GM12878 (cell line): ENCODE results near the gene CHKA.

ENCODE experiments used
- CTCF ChIP-seq, 3 experiments: IDR thresholded peaks in 2 of 3; conservative IDR thresholded peaks in 1 of 3; 2 replicates each; pipeline ENCODE4 v1.5.1; 2011; ENCODE audit warnings: low read depth in 3 of 3, low read length in 3 of 3, mild to moderate bottlenecking in 3 of 3, control low read depth in 2 of 3, moderate library complexity in 2 of 3, inconsistent platforms in 1 of 3, mixed read lengths in 1 of 3; ENCODE audit not compliant: control insufficient read depth in 2 of 3, insufficient read depth in 1 of 3; ENCODE audit errors: extremely low read depth in 1 of 3
- FOXM1 ChIP-seq: IDR thresholded peaks from 2 replicates; pipeline ENCODE4 v1.6.1; 2012; ENCODE audit warnings: low read depth, mild to moderate bottlenecking, inconsistent platforms, low read length, moderate library complexity
- POLR2A ChIP-seq: IDR thresholded peaks from 2 replicates; pipeline ENCODE4 v1.6.1; 2011; ENCODE audit warnings: low read depth, mild to moderate bottlenecking, low read length
- POU2F2 ChIP-seq: IDR thresholded peaks from 3 replicates; pipeline ENCODE4 v1.6.1; 2011; ENCODE audit warnings: low read depth, mild to moderate bottlenecking, low read length, borderline replicate concordance
- SMC3 ChIP-seq: IDR thresholded peaks from 2 replicates; pipeline ENCODE4 v1.6.1; 2011; ENCODE audit warnings: low read length, improper control_type of control experiment, borderline replicate concordance
- USF1 ChIP-seq: IDR thresholded peaks from 2 replicates; pipeline ENCODE4 v1.6.1; 2011; ENCODE audit warnings: borderline replicate concordance, low read depth, mild to moderate bottlenecking, moderate library complexity, mixed read lengths, low read length; ENCODE audit not compliant: insufficient read depth; ENCODE audit errors: extremely low read length

GRCh38 chr11:68042219-68043028 is 78.8 kb downstream of the CHKA start:
- TF ChIP-seq USF1 = no peak
- TF ChIP-seq POU2F2 = no peak
- no peak for TF ChIP-seq POLR2A
- TF ChIP-seq CTCF (IDR thresholded peaks at IDR 0.05 in 2 of 3, conservative IDR thresholded peaks at IDR 0.05 in 1 of 3; ENCODE audit: control insufficient read depth in 2 of 3, extremely low read depth in 1 of 3, insufficient read depth in 1 of 3, low read depth in 3 of 3, low read length in 3 of 3) = no peak
- no peak for TF ChIP-seq FOXM1
- TF ChIP-seq SMC3 = no peak
